ENCODE results near the gene LRRK2.

- TF ChIP-seq, protein P1, sequence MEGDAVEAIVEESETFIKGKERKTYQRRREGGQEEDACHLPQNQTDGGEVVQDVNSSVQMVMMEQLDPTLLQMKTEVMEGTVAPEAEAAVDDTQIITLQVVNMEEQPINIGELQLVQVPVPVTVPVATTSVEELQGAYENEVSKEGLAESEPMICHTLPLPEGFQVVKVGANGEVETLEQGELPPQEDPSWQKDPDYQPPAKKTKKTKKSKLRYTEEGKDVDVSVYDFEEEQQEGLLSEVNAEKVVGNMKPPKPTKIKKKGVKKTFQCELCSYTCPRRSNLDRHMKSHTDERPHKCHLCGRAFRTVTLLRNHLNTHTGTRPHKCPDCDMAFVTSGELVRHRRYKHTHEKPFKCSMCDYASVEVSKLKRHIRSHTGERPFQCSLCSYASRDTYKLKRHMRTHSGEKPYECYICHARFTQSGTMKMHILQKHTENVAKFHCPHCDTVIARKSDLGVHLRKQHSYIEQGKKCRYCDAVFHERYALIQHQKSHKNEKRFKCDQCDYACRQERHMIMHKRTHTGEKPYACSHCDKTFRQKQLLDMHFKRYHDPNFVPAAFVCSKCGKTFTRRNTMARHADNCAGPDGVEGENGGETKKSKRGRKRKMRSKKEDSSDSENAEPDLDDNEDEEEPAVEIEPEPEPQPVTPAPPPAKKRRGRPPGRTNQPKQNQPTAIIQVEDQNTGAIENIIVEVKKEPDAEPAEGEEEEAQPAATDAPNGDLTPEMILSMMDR (IDR thresholded peaks at IDR 0.05; ENCODE audit: low read depth, low read length, poor library complexity, severe bottlenecking) = no peak
- TF ChIP-seq EZH2phosphoT487 (IDR thresholded peaks at IDR 0.05; ENCODE audit: borderline replicate concordance, low read length) = no peak
These were observed 43.3 kb upstream of the LRRK2 start for GRCh38 chr12:40181490-40181889.
